HepG2 (cell line): Measurements from ENCODE around the gene ARL10. TPM values are rescaled to one million over a fixed set of nuclear protein-coding genes. Genes with fewer than 3 reads are reported as not detected.

Source experiments
- ARNT2 ChIP-seq: sonication (generic); formaldehyde crosslinking; IDR thresholded peaks from 2 replicates; pipeline ENCODE4 v1.8.0; 2022; ENCODE audit warnings: mild to moderate bottlenecking, low read depth, missing genetic modification reagents, moderate library complexity
- ERF ChIP-seq: IDR thresholded peaks from 2 replicates; pipeline ENCODE4 v1.6.1; 2018; ENCODE audit warnings: missing biosample characterization, missing genetic modification reagents
- GATA4 ChIP-seq: sonication (generic); IDR thresholded peaks from 2 replicates; pipeline ENCODE4 v1.6.1; 2016; ENCODE audit warnings: antibody characterized with exemption, low read depth, borderline replicate concordance
- HOXA3 ChIP-seq: sonication (generic); formaldehyde crosslinking; IDR thresholded peaks from 2 replicates; pipeline ENCODE4 v1.5.0; 2020; ENCODE audit warnings: missing genetic modification reagents
- HOXA7 ChIP-seq: sonication (generic); formaldehyde crosslinking; IDR thresholded peaks from 2 replicates; pipeline ENCODE4 v1.8.1; 2022; ENCODE audit warnings: mild to moderate bottlenecking, missing genetic modification reagents, moderate library complexity
- HOXD1 ChIP-seq: sonication (generic); formaldehyde crosslinking; IDR thresholded peaks from 2 replicates; pipeline ENCODE4 v1.5.0; 2020; ENCODE audit warnings: missing genetic modification reagents
- KDM3A ChIP-seq: IDR thresholded peaks from 2 replicates; pipeline ENCODE4 v1.6.1; 2018; ENCODE audit warnings: low read depth, missing compliant biosample characterization
- KDM5A ChIP-seq: fragments of 200-600 bp; sonication (generic); IDR thresholded peaks from 2 replicates; pipeline ENCODE4 v1.7.0; 2018; ENCODE audit warnings: antibody characterized with exemption, mild to moderate bottlenecking, low read length, borderline replicate concordance
- RBFOX2 ChIP-seq: fragments of 200-400 bp; formaldehyde crosslinking; IDR thresholded peaks from 2 replicates; pipeline ENCODE4 v1.6.1; 2017; ENCODE audit warnings: low read depth, mild to moderate bottlenecking, low read length
- SMYD3 ChIP-seq: sonication (generic); formaldehyde crosslinking; IDR thresholded peaks from 2 replicates; pipeline ENCODE4 v1.8.1; 2023; ENCODE audit warnings: mild to moderate bottlenecking, missing genetic modification reagents
- XRCC5 ChIP-seq: fragments of 200-400 bp; formaldehyde crosslinking; optimal IDR thresholded peaks from 2 replicates; pipeline ENCODE3; 2017; ENCODE audit warnings: mild to moderate bottlenecking, low read length
- ZC3H4 ChIP-seq: sonication (generic); formaldehyde crosslinking; IDR thresholded peaks from 2 replicates; pipeline ENCODE4 v1.4.0; 2020; ENCODE audit warnings: missing genetic modification reagents, borderline replicate concordance
- ZFP1 ChIP-seq: IDR thresholded peaks from 2 replicates; pipeline ENCODE4 v1.6.1; 2016
- ZMAT3 ChIP-seq: sonication (generic); formaldehyde crosslinking; conservative IDR thresholded peaks from 2 replicates; pipeline ENCODE4 v1.7.0; 2021; ENCODE audit warnings: missing genetic modification reagents
- ZNF251 ChIP-seq: sonication (generic); formaldehyde crosslinking; IDR thresholded peaks from 2 replicates; pipeline ENCODE4 v1.9.0; 2021; ENCODE audit warnings: mild to moderate bottlenecking, missing genetic modification reagents
- ZNF34 ChIP-seq: sonication (generic); formaldehyde crosslinking; IDR thresholded peaks from 2 replicates; pipeline ENCODE4 v1.4.0; 2020; ENCODE audit warnings: mild to moderate bottlenecking, missing genetic modification reagents, borderline replicate concordance
- ZNF468 ChIP-seq: sonication (generic); formaldehyde crosslinking; IDR thresholded peaks from 2 replicates; pipeline ENCODE4 v1.8.0; 2022; ENCODE audit warnings: mild to moderate bottlenecking, moderate library complexity, missing genetic modification reagents
- ZNF564 ChIP-seq: sonication (generic); formaldehyde crosslinking; IDR thresholded peaks from 2 replicates; pipeline ENCODE4 v1.8.1; 2023; ENCODE audit warnings: mild to moderate bottlenecking, missing genetic modification reagents
- ZNF569 ChIP-seq: sonication (generic); formaldehyde crosslinking; IDR thresholded peaks from 2 replicates; pipeline ENCODE4 v1.5.0; 2020; ENCODE audit warnings: mild to moderate bottlenecking, missing genetic modification reagents, moderate library complexity, borderline replicate concordance
- ZNF616 ChIP-seq: sonication (generic); formaldehyde crosslinking; IDR thresholded peaks from 2 replicates; pipeline ENCODE4 v1.5.0; 2020; ENCODE audit warnings: low read depth, mild to moderate bottlenecking, missing genetic modification reagents
- ZNF674 ChIP-seq: sonication (generic); formaldehyde crosslinking; IDR thresholded peaks from 2 replicates; pipeline ENCODE4 v1.5.0; 2020; ENCODE audit warnings: low read depth, mild to moderate bottlenecking, missing genetic modification reagents
- ZNF780A ChIP-seq: sonication (generic); formaldehyde crosslinking; IDR thresholded peaks from 2 replicates; pipeline ENCODE4 v1.8.0; 2022; ENCODE audit warnings: mild to moderate bottlenecking, missing genetic modification reagents, moderate library complexity
- ZSCAN31 ChIP-seq: sonication (generic); formaldehyde crosslinking; IDR thresholded peaks from 2 replicates; pipeline ENCODE4 v1.5.0; 2020; ENCODE audit warnings: low read depth, mild to moderate bottlenecking, missing genetic modification reagents
- polyA plus RNA-seq, 8 experiments: library from polyadenylated mRNA; depleted of rRNA in 3 of 8; stranded (reverse) in 7 of 8; unstranded in 1 of 8; fragments of >200 nt; fragmentation: Illumina TruSeq in 4 of 8; extraction: Trizol in 4 of 8; gene quantifications; 2 replicates each; pipeline versions ENCODE4 v1.2.1 to v1.2.3, GENCODE V29; 2011 to 2016; ENCODE audit warnings: low read depth in 4 of 8, missing spikeins in 1 of 8, mixed read lengths in 1 of 8; ENCODE audit not compliant: insufficient read depth in 1 of 8
- total RNA-seq, 5 experiments: library from RNA; depleted of rRNA; stranded (reverse); fragments of >200 nt; fragmentation: Illumina TruSeq; extraction: Trizol; gene quantifications; 2 replicates each; pipeline ENCODE4 v1.2.3, GENCODE V29; 2016; ENCODE audit warnings: low read depth in 1 of 5
- TF ChIP-seq, protein P1 (sequence below): sonication (generic); formaldehyde crosslinking; IDR thresholded peaks from 2 replicates; pipeline ENCODE4 v1.8.0; 2022; ENCODE audit warnings: missing genetic modification reagents, mild to moderate bottlenecking, borderline replicate concordance
- TF ChIP-seq, protein P2 (sequence below): IDR thresholded peaks from 2 replicates; pipeline ENCODE4 v1.6.1; 2016; ENCODE audit warnings: missing biosample characterization, missing genetic modification reagents, low read depth
- TF ChIP-seq, protein P3 (sequence below): IDR thresholded peaks from 2 replicates; pipeline ENCODE4 v1.6.1; 2012; ENCODE audit warnings: low read length, improper control_type of control experiment

ARL10 gene
- total and polyA plus RNA-seq, 2 of the 13 experiments (the other 11 are each of a cell fraction or from before 2014, with no cell fraction given): 0.18 to 0.50 TPM

DNA sequence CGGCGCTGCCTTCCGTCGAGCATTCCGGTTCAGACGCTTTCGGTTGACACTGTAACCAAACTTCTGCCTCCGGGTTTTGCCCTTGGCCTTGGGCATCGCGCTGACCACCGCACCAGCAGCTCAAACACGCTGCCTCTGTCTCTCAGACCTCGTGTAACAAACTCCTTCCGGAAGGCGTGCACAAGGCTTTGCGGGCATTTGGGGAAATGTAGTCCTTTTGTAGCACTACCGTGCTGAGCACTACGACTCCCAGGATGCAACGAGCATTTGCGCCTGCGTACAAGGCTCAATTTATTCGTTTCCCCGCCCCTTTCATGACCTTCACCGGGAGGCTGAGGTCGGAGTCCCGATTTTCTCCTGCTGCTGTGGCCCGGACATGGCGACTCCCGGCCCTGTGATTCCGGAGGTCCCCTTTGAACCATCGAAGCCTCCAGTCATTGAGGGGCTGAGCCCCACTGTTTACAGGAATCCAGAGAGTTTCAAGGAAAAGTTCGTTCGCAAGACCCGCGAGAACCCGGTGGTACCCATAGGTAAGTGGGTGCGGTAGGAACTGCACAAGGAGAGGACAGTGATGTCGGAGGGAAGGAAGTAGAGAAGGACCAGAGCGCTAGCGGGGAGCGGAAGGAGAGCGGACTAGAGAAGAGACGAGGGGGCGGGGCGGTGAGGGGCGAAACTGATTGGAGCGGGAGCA lies 23.3 kb downstream of the ARL10 start, which contains the start of the genes HIGD2A and NOP16 (continued):
- 0 out of 2 replicates have a peak, but pooled peaks have one; percentile 32 for TF ChIP-seq KDM3A (CRISPR knock-in tag)
- peak; percentile 15; the same call in 1 of the 2 replicates for TF ChIP-seq HOXD1 (CRISPR knock-in tag)
- TF ChIP-seq ZNF569: no peak; the same call in 1 of the 2 replicates
- no peak for TF ChIP-seq ZNF251 (CRISPR knock-in tag)
- TF ChIP-seq, protein P1, sequence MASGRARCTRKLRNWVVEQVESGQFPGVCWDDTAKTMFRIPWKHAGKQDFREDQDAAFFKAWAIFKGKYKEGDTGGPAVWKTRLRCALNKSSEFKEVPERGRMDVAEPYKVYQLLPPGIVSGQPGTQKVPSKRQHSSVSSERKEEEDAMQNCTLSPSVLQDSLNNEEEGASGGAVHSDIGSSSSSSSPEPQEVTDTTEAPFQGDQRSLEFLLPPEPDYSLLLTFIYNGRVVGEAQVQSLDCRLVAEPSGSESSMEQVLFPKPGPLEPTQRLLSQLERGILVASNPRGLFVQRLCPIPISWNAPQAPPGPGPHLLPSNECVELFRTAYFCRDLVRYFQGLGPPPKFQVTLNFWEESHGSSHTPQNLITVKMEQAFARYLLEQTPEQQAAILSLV (CRISPR knock-in tag): peak; percentile 52; the same call in 1 of the 2 replicates
- TF ChIP-seq SMYD3 (CRISPR knock-in tag): peak; percentile 68; the same call in 1 of the 2 replicates
- TF ChIP-seq, protein P2, sequence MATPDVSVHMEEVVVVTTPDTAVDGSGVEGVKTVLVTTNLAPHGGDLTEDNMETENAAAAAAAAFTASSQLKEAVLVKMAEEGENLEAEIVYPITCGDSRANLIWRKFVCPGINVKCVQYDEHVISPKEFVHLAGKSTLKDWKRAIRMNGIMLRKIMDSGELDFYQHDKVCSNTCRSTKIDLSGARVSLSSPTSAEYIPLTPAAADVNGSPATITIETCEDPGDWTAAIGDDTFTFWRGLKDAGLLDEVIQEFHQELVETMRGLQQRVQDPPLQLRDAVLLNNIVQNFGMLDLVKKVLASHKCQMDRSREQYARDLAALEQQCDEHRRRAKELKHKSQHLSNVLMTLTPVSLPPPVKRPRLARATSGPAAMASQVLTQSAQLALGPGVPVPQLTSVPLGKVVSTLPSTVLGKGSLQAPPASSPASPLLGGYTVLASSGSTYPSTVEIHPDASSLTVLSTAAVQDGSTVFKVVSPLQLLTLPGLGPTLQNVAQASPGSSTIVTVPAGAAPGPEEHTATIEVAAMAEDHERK: peak; percentile 41
- peak; percentile 94 for TF ChIP-seq XRCC5
- TF ChIP-seq ERF (CRISPR knock-in tag): peak; percentile 77
- TF ChIP-seq ZC3H4 (CRISPR knock-in tag): peak; percentile 8
- 0 out of 2 replicates have a peak, but pooled peaks have one; percentile 65 for TF ChIP-seq ZNF780A
- TF ChIP-seq ZNF34: peak; percentile 45; the same call in 1 of the 2 replicates
- TF ChIP-seq ZNF564 (CRISPR knock-in tag): no peak
- TF ChIP-seq ZNF674: no peak
- 0 out of 2 replicates have a peak, but pooled peaks have one; percentile 18 for TF ChIP-seq ZFP1
- TF ChIP-seq ZSCAN31 (CRISPR knock-in tag): 0 out of 2 replicates have a peak, but pooled peaks have one; percentile 55
- TF ChIP-seq, protein P3, sequence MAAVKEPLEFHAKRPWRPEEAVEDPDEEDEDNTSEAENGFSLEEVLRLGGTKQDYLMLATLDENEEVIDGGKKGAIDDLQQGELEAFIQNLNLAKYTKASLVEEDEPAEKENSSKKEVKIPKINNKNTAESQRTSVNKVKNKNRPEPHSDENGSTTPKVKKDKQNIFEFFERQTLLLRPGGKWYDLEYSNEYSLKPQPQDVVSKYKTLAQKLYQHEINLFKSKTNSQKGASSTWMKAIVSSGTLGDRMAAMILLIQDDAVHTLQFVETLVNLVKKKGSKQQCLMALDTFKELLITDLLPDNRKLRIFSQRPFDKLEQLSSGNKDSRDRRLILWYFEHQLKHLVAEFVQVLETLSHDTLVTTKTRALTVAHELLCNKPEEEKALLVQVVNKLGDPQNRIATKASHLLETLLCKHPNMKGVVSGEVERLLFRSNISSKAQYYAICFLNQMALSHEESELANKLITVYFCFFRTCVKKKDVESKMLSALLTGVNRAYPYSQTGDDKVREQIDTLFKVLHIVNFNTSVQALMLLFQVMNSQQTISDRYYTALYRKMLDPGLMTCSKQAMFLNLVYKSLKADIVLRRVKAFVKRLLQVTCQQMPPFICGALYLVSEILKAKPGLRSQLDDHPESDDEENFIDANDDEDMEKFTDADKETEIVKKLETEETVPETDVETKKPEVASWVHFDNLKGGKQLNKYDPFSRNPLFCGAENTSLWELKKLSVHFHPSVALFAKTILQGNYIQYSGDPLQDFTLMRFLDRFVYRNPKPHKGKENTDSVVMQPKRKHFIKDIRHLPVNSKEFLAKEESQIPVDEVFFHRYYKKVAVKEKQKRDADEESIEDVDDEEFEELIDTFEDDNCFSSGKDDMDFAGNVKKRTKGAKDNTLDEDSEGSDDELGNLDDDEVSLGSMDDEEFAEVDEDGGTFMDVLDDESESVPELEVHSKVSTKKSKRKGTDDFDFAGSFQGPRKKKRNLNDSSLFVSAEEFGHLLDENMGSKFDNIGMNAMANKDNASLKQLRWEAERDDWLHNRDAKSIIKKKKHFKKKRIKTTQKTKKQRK: no peak
- no peak for TF ChIP-seq ZNF616
- TF ChIP-seq HOXA3 (CRISPR knock-in tag): peak; percentile 52; the same call in 1 of the 2 replicates
- TF ChIP-seq RBFOX2: peak; percentile 68
- peak; percentile 42 for TF ChIP-seq GATA4
- peak; percentile 54 for TF ChIP-seq ARNT2 (CRISPR knock-in tag)
- TF ChIP-seq ZNF468 (CRISPR knock-in tag): no peak
- peak; percentile 87; the same call in 1 of the 2 replicates for TF ChIP-seq HOXA7 (CRISPR knock-in tag)
- 0 out of 2 replicates have a peak, but pooled peaks have one; percentile 49 for TF ChIP-seq ZMAT3 (CRISPR knock-in tag)
- peak; percentile 99 for TF ChIP-seq KDM5A
